ENCODE measurements around the gene RAB40A.
"Not testable (repeated sequence)": the region's sequence is repeated elsewhere in the genome, so short reads cannot be mapped to it uniquely, and the experiment has no call there.

RAB40A gene

DNA sequence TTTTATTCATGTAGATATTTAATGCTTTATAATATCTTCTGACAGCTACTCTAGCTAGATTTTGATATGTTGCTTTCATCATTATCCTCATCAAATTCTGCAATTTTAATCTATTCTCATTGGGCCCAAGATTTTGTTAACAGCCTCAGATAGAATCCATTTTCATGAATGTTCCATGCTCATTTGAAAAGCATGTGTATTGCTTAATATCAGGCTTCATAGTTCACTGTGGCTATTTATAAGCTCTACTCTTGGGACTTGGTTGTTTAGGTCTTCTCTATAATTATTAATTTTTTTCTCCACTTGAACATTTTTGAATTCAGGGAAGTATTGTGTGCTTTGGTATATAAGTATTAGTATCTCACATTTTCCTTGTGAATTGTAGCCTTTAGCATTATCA lies 41.8 kb downstream of the RAB40A start:
- Histone ChIP-seq H3K9me3 (ENCODE audit: severe bottlenecking) (no peaks in the 10 kb centered on the region), H3K4me3 (ENCODE audit: severe bottlenecking) (no peak overlapping the region), H3K27ac (ENCODE audit: poor library complexity, severe bottlenecking) (no peak overlapping the region), H3K27me3 (ENCODE audit: insufficient read depth, poor library complexity, severe bottlenecking) (no peaks in the 10 kb centered on the region), H3K4me1 (ENCODE audit: insufficient read depth, poor library complexity, severe bottlenecking) (no peaks in the 10 kb centered on the region), H3K36me3 (ENCODE audit: low read depth) (no peaks in the 10 kb centered on the region)
- DNase-seq (ENCODE audit: low spot score): no peak
- TF ChIP-seq, protein P1, sequence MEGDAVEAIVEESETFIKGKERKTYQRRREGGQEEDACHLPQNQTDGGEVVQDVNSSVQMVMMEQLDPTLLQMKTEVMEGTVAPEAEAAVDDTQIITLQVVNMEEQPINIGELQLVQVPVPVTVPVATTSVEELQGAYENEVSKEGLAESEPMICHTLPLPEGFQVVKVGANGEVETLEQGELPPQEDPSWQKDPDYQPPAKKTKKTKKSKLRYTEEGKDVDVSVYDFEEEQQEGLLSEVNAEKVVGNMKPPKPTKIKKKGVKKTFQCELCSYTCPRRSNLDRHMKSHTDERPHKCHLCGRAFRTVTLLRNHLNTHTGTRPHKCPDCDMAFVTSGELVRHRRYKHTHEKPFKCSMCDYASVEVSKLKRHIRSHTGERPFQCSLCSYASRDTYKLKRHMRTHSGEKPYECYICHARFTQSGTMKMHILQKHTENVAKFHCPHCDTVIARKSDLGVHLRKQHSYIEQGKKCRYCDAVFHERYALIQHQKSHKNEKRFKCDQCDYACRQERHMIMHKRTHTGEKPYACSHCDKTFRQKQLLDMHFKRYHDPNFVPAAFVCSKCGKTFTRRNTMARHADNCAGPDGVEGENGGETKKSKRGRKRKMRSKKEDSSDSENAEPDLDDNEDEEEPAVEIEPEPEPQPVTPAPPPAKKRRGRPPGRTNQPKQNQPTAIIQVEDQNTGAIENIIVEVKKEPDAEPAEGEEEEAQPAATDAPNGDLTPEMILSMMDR (IDR thresholded peaks at IDR 0.05; ENCODE audit: poor library complexity, severe bottlenecking): no peak
- no peak for ATAC-seq (ENCODE audit: low read depth)

DNA sequence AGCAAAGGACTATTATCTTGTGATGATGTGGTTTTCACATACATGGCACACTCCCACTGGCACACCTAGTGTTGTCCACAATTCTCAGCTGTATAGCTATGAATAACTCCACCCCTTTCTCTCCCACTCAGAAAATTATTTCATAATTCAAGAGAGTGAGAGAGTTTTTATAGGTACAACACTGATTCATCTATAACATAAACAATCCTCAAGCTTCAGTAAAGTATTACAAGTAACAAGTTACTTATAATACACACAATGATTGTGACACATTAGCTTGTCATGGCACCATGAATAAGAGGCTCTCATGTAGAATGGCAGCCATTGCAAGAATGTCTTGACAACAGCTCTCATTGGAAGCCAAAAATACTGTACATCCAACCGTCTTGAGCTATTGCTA lies 43.9 kb downstream of the RAB40A start:
- TF ChIP-seq, protein P1 (IDR thresholded peaks at IDR 0.05; ENCODE audit: poor library complexity, severe bottlenecking): no peak
- ATAC-seq (ENCODE audit: low read depth) (no peak), DNase-seq (ENCODE audit: low spot score) (no peak)
- Histone ChIP-seq H3K36me3 (ENCODE audit: low read depth) (no peaks in the 10 kb centered on the region), H3K27ac (ENCODE audit: poor library complexity, severe bottlenecking) (no peak overlapping the region), H3K27me3 (ENCODE audit: insufficient read depth, poor library complexity, severe bottlenecking) (no peaks in the 10 kb centered on the region), H3K4me3 (ENCODE audit: severe bottlenecking) (no peak overlapping the region), H3K4me1 (ENCODE audit: insufficient read depth, poor library complexity, severe bottlenecking) (no peaks in the 10 kb centered on the region), H3K9me3 (ENCODE audit: severe bottlenecking) (no peaks in the 10 kb centered on the region)

DNA sequence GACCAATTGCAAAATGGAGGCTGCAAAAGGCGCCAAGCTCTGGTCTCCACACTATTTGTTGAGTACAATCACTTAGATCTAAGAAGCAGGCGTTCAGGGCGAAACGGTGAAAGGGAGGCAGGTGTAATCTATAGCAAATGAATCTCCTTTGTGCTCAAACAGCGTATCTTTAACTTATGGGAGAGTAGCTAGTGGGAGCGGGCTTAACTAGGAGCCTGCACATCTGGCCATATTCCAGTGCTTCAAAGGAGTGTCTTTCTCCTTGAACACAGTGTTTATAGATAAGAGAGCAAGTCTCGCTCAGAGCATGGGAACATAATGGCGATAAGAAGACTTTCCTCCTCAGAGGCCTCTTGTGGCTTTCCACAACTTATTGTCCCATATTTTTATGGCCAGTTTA lies 49.3 kb downstream of the RAB40A start:
- not testable (repeated sequence) for H3K4me1 ChIP-seq (ENCODE audit: insufficient read depth, poor library complexity, severe bottlenecking); H3K4me3 ChIP-seq (ENCODE audit: severe bottlenecking); H3K27me3 ChIP-seq (ENCODE audit: insufficient read depth, poor library complexity, severe bottlenecking); ATAC-seq (ENCODE audit: low read depth); H3K36me3 ChIP-seq (ENCODE audit: low read depth); H3K9me3 ChIP-seq (ENCODE audit: severe bottlenecking); DNase-seq (ENCODE audit: low spot score); H3K27ac ChIP-seq (ENCODE audit: poor library complexity, severe bottlenecking)

DNA sequence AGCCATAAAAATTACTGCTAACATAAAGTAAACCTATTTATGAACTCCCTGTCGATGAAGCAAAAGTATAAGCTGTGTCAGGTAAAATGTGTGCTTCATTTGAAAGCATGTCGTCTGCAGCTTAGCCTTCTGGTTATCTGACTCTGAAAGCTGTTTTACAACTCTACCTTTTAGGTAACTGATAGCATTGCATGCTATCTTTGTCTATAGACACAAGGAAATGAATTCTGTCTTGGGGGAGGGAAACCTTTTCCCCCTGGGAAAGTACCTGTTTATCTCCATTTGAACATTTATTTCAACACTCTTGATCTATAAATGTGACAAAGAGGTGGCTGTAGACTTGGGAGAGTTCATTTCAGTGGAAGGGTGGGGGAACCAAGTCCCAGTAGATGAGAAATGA lies 51.4 kb downstream of the RAB40A start:
- H3K4me1 ChIP-seq (ENCODE audit: insufficient read depth, poor library complexity, severe bottlenecking): no peaks in the 10 kb centered on the region
- TF ChIP-seq, protein P1 (IDR thresholded peaks at IDR 0.05; ENCODE audit: poor library complexity, severe bottlenecking): no peak
- no peak for ATAC-seq (ENCODE audit: low read depth)

DNA sequence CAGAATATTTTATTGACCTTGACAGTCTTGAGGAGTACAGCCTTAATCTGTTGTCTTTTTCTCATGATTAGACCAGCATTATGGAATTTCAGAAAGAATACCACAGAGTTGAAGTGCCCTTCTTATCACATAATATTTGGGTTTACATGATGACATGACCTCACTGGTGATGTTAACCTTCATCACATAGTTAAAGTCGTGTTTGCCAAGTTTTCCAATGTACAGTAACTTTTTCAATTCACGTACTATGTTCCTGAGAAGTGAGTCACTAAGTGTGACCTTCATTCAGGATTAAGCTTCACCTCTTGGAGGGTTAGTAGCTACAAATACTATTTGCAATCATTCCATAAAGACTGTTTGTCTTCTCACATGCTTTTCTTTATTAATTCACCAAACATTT lies 52.1 kb downstream of the RAB40A start:
- Histone ChIP-seq H3K36me3 (ENCODE audit: low read depth) (no peaks in the 10 kb centered on the region), H3K4me1 (ENCODE audit: insufficient read depth, poor library complexity, severe bottlenecking) (no peaks in the 10 kb centered on the region), H3K9me3 (ENCODE audit: severe bottlenecking) (no peaks in the 10 kb centered on the region), H3K27me3 (ENCODE audit: insufficient read depth, poor library complexity, severe bottlenecking) (no peaks in the 10 kb centered on the region), H3K27ac (ENCODE audit: poor library complexity, severe bottlenecking) (no peak overlapping the region), H3K4me3 (ENCODE audit: severe bottlenecking) (no peak overlapping the region)
- DNase-seq (ENCODE audit: low spot score) (no peak), ATAC-seq (ENCODE audit: low read depth) (no peak)
- TF ChIP-seq, protein P1 (IDR thresholded peaks at IDR 0.05; ENCODE audit: poor library complexity, severe bottlenecking): no peak

More for the DNA sequence above, 51.4 kb downstream of the RAB40A start:
- no peak overlapping the region for H3K4me3 ChIP-seq (ENCODE audit: severe bottlenecking)
- no peaks in the 10 kb centered on the region for H3K27me3 ChIP-seq (ENCODE audit: insufficient read depth, poor library complexity, severe bottlenecking)
- no peak for DNase-seq (ENCODE audit: low spot score)
- H3K36me3 ChIP-seq (ENCODE audit: low read depth): no peaks in the 10 kb centered on the region
- H3K27ac ChIP-seq (ENCODE audit: poor library complexity, severe bottlenecking): no peak overlapping the region
- no peaks in the 10 kb centered on the region for H3K9me3 ChIP-seq (ENCODE audit: severe bottlenecking)

All from RWPE2 (cell line).